Measurements from ENCODE around the gene RGPD3. TPM values are rescaled to one million over a fixed set of nuclear protein-coding genes. Genes with fewer than 3 reads are reported as not detected.

RGPD3 gene
- total and polyA plus RNA-seq, 10 of the 15 experiments (the other 5 are each of a cell fraction or from before 2014, with no cell fraction given), result 0.03 to 0.44 (median 0.09) TPM

DNA sequence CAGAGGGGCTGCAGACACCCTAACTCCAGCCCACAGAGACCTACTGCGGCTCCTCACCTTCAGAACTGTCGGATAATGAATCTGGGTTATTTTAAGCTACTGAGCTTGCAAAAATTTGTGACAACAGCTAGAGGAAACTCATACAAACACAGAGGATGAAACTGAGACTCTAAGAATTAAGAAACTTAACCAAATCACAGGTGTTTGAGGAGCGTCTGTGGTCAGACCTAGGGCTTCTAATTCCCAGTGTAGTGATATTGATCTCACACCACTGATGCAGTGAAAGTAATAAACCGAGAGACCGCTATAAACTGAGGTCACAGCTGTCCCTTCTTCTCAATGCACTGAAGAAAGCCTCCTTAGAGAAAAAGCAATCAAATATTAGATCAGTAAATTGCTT, 110.1 kb downstream of the RGPD3 start (continued):
- TF ChIP-seq, protein P1, sequence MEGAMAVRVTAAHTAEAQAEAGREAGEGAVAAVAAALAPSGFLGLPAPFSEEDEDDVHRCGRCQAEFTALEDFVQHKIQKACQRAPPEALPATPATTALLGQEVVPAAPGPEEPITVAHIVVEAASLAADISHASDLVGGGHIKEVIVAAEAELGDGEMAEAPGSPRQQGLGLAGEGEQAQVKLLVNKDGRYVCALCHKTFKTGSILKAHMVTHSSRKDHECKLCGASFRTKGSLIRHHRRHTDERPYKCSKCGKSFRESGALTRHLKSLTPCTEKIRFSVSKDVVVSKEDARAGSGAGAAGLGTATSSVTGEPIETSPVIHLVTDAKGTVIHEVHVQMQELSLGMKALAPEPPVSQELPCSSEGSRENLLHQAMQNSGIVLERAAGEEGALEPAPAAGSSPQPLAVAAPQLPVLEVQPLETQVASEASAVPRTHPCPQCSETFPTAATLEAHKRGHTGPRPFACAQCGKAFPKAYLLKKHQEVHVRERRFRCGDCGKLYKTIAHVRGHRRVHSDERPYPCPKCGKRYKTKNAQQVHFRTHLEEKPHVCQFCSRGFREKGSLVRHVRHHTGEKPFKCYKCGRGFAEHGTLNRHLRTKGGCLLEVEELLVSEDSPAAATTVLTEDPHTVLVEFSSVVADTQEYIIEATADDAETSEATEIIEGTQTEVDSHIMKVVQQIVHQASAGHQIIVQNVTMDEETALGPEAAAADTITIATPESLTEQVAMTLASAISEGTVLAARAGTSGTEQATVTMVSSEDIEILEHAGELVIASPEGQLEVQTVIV (IDR thresholded peaks at IDR 0.05; ENCODE audit: borderline replicate concordance, partially characterized antibody), result no peak
- TF ChIP-seq GATAD2B (conservative IDR thresholded peaks at IDR 0.05; ENCODE audit: low read depth), result no peak
- no peak for TF ChIP-seq EED (IDR thresholded peaks at IDR 0.05; ENCODE audit: low read depth)
- TF ChIP-seq POLR2AphosphoS2 (IDR thresholded peaks at IDR 0.05; ENCODE audit: low read depth, low read length), result no peak
- no peak for TF ChIP-seq NR2C2 (IDR thresholded peaks at IDR 0.05; ENCODE audit: borderline replicate concordance, control insufficient read depth, insufficient read length, low read depth)
- TF ChIP-seq GABPA (IDR thresholded peaks at IDR 0.05; ENCODE audit: low read depth), result 0 out of 2 replicates have a peak, but pooled peaks have one; percentile 14
- TF ChIP-seq SREBF2 (IDR thresholded peaks at IDR 0.05; ENCODE audit: low read length), result no peak
- no peak for TF ChIP-seq IKZF1 (conservative IDR thresholded peaks at IDR 0.05)
- TF ChIP-seq FOXK2 (IDR thresholded peaks at IDR 0.05), result no peak
- no peak for TF ChIP-seq ZBED1 (IDR thresholded peaks at IDR 0.05; ENCODE audit: borderline replicate concordance)
- no peak for TF ChIP-seq NR2C1 (IDR thresholded peaks at IDR 0.05)

DNA sequence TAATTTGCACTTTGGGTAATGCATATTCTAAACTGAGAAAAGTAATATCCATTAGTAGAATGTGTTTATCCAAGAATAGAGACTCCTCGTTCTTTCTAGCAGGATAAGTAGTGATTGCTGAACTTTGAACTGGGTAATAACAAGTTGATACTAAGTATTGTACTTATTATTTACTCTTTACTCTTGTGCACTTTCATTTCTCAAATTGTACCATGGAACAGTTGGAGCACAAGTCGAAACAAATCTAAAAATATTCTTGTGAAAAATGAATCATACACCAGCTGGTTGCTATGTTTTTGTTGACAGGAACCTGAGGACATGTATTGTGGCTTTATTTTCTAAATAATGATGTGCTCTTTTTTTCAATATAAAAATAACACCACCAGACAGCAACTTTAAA, 111.9 kb downstream of the RGPD3 start:
- H3K27me3 ChIP-seq (replicated peaks in 1 of 2; ENCODE audit: control insufficient read depth in 2 of 2, insufficient read depth in 2 of 2, low read length in 1 of 2), result no peaks in the 10 kb centered on the region
- H4K20me1 ChIP-seq (ENCODE audit: control insufficient read depth, insufficient read depth), result no peaks in the 10 kb centered on the region
- H3K9ac ChIP-seq (ENCODE audit: control insufficient read depth, insufficient read depth, low read length), result no peak overlapping the region
- in situ Hi-C loops (cut with MboI), result no loop called here
- ChIA-PET CTCF (no interaction called here), SMC1A (ENCODE audit: uncharacterized antibody, unreplicated experiment) (no interaction called here), POLR2A (no interaction called here), RAD21 (ENCODE audit: unreplicated experiment) (no interaction called here)
- ATAC-seq (no peak), FAIRE-seq (no peak), DNase-seq (ENCODE audit: low read depth, low spot score) (no peak)
- 0% methylated on average over 2 of the region's 2 CpGs for WGBS (ENCODE audit: insufficient coverage, insufficient replicate concordance, low lambda C conversion rate, missing lambda C conversion rate)
- no peak overlapping the region for H3K27ac ChIP-seq (ENCODE audit: control insufficient read depth, insufficient read depth)
- BruUV-seq (replicated peaks), result no TSS peak
- H3K4me3 ChIP-seq, result no peak overlapping the region
- H3K79me2 ChIP-seq (ENCODE audit: control insufficient read depth, insufficient read depth, low read length), result no peaks in the 10 kb centered on the region
- intact Hi-C loops (cut with micrococcal nuclease; ENCODE audit: unreplicated experiment), result no loop called here
- TF ChIP-seq NR2C1 (IDR thresholded peaks at IDR 0.05) (no peak), NR2C2 (IDR thresholded peaks at IDR 0.05; ENCODE audit: borderline replicate concordance, control insufficient read depth, insufficient read length, low read depth) (no peak), NFYA (IDR thresholded peaks at IDR 0.05; ENCODE audit: borderline replicate concordance, low read depth, low read length) (no peak), MEF2A (IDR thresholded peaks at IDR 0.05; ENCODE audit: insufficient read depth, low read depth, low read length) (peak; percentile 57; the same call in 1 of the 2 replicates), RBBP5 (conservative IDR thresholded peaks at IDR 0.05) (no peak), CEBPB (IDR thresholded peaks at IDR 0.05; ENCODE audit: borderline replicate concordance in 1 of 2, low read depth in 2 of 2, low read length in 2 of 2) (no peak)
- peaks cover 5% of the 10 kb centered on the region for H3K4me1 ChIP-seq (ENCODE audit: control insufficient read depth, insufficient read depth, low read length)
- H2AFZ ChIP-seq (ENCODE audit: control insufficient read depth, low read depth, low read length), result no peak overlapping the region
- peak overlapping the region; percentile 28; the same call in 1 of the 2 replicates for H3K4me2 ChIP-seq (ENCODE audit: control insufficient read depth, insufficient read depth)
- no peaks in the 10 kb centered on the region for H3K36me3 ChIP-seq (ENCODE audit: control insufficient read depth in 2 of 2, insufficient read depth in 2 of 2, low read length in 1 of 2)
- H3K9me3 ChIP-seq (replicated peaks; ENCODE audit: control insufficient read depth, insufficient read depth, low read length), result no peaks in the 10 kb centered on the region
